H9 (cell line): ENCODE measurements around the gene RBM38. TPM values are rescaled to one million over a fixed set of nuclear protein-coding genes. Genes with fewer than 3 reads are reported as not detected.
"Not testable (repeated sequence)": the region's sequence is repeated elsewhere in the genome, so short reads cannot be mapped to it uniquely, and the experiment has no call there.

Source experiments
- DNase-seq: peaks from one replicate; pipeline ENCODE4 v3.0.0-alpha.2; 2017
- H2AFZ ChIP-seq: one replicate; pipeline ENCODE4 v1.6.1; 2013; ENCODE audit warnings: mild to moderate bottlenecking, low read length, control low read depth, moderate library complexity
- H2AK5ac ChIP-seq: 2 replicates; pipeline ENCODE4 v1.6.1; 2013; ENCODE audit warnings: low read length, control low read depth, mixed read lengths; ENCODE audit not compliant: insufficient read length
- H2BK120ac ChIP-seq: one replicate; pipeline ENCODE4 v1.6.1; 2013; ENCODE audit warnings: low read depth, mild to moderate bottlenecking, low read length, control low read depth, inconsistent platforms; ENCODE audit not compliant: poor library complexity, severe bottlenecking
- H2BK12ac ChIP-seq: 2 replicates; pipeline ENCODE4 v1.6.1; 2013; ENCODE audit warnings: low read length, control low read depth, mixed read lengths, low read depth; ENCODE audit not compliant: insufficient read length
- H2BK15ac ChIP-seq: 2 replicates; pipeline ENCODE4 v1.6.1; 2013; ENCODE audit warnings: low read depth, low read length, control low read depth
- H2BK20ac ChIP-seq: one replicate; pipeline ENCODE4 v1.6.1; 2013; ENCODE audit warnings: low read depth, mild to moderate bottlenecking, low read length, control low read depth, inconsistent platforms; ENCODE audit not compliant: poor library complexity, severe bottlenecking
- H2BK5ac ChIP-seq: 2 replicates; pipeline ENCODE4 v1.6.1; 2013; ENCODE audit warnings: low read length, control low read depth, mixed read lengths; ENCODE audit not compliant: insufficient read length
- H3K14ac ChIP-seq: 2 replicates; pipeline ENCODE4 v1.6.1; 2013; ENCODE audit warnings: low read length, control low read depth; ENCODE audit not compliant: insufficient read depth
- H3K18ac ChIP-seq: 2 replicates; pipeline ENCODE4 v1.6.1; 2013; ENCODE audit warnings: low read depth, mild to moderate bottlenecking, mixed read lengths, low read length, control low read depth; ENCODE audit not compliant: insufficient read length
- H3K23ac ChIP-seq: 2 replicates; pipeline ENCODE4 v1.6.1; 2013; ENCODE audit warnings: low read length, control low read depth, mixed read lengths, low read depth; ENCODE audit not compliant: insufficient read length
- H3K23me2 ChIP-seq: 2 replicates; pipeline ENCODE4 v1.6.1; 2013; ENCODE audit warnings: low read depth, mild to moderate bottlenecking, mixed read lengths, low read length, control low read depth; ENCODE audit not compliant: insufficient read length, poor library complexity, severe bottlenecking
- H3K27ac ChIP-seq: 2 replicates; pipeline ENCODE4 v1.5.1; 2013; ENCODE audit warnings: low read length, control low read depth, mixed read lengths, low read depth; ENCODE audit not compliant: insufficient read length
- H3K27me3 ChIP-seq: 2 replicates; pipeline ENCODE4 v1.6.1; 2013; ENCODE audit warnings: low read length, control low read depth, inconsistent platforms; ENCODE audit not compliant: insufficient read depth
- H3K4ac ChIP-seq: 2 replicates; pipeline ENCODE4 v1.6.1; 2013; ENCODE audit warnings: low read depth, mild to moderate bottlenecking, control low read depth, inconsistent platforms, low read length, moderate library complexity
- H3K4me1 ChIP-seq: 2 replicates; pipeline ENCODE4 v1.6.1; 2013; ENCODE audit warnings: low read length, control low read depth, inconsistent platforms; ENCODE audit not compliant: insufficient read depth
- H3K4me2 ChIP-seq: 2 replicates; pipeline ENCODE4 v1.6.1; 2013; ENCODE audit warnings: low read length, control low read depth, mixed read lengths; ENCODE audit not compliant: insufficient read length, insufficient read depth
- H3K56ac ChIP-seq: 2 replicates; pipeline ENCODE4 v1.6.1; 2013; ENCODE audit warnings: low read depth, mild to moderate bottlenecking, mixed read lengths, low read length, control low read depth; ENCODE audit not compliant: insufficient read length
- H3K79me1 ChIP-seq: 2 replicates; pipeline ENCODE4 v1.6.1; 2013; ENCODE audit warnings: low read depth, mild to moderate bottlenecking, moderate library complexity, low read length, control low read depth, inconsistent platforms; ENCODE audit not compliant: insufficient read depth, poor library complexity, severe bottlenecking
- H3K79me2 ChIP-seq: 2 replicates; pipeline ENCODE4 v1.6.1; 2013; ENCODE audit warnings: low read length, control low read depth, inconsistent platforms; ENCODE audit not compliant: insufficient read depth
- H3K9ac ChIP-seq: 2 replicates; pipeline ENCODE4 v1.6.1; 2013; ENCODE audit warnings: low read length, control low read depth, mixed read lengths; ENCODE audit not compliant: insufficient read length; ENCODE audit errors: extremely low read depth
- H3K9me3 ChIP-seq: one replicate; pipeline ENCODE4 v1.6.1; 2013; ENCODE audit warnings: low read depth, low read length, inconsistent platforms; ENCODE audit not compliant: control insufficient read depth
- H3T11ph ChIP-seq: one replicate; pipeline ENCODE4 v1.6.1; 2013; ENCODE audit warnings: mild to moderate bottlenecking, low read length, control low read depth, inconsistent platforms
- H4K20me1 ChIP-seq: one replicate; pipeline ENCODE4 v1.6.1; 2013; ENCODE audit not compliant: control insufficient read depth, insufficient read length, insufficient read depth
- H4K5ac ChIP-seq: 2 replicates; pipeline ENCODE4 v1.6.1; 2013; ENCODE audit warnings: low read depth, mild to moderate bottlenecking, mixed read lengths, low read length, control low read depth; ENCODE audit not compliant: insufficient read length
- H4K8ac ChIP-seq: replicated peaks from 2 replicates; pipeline ENCODE4 v1.6.1; 2013; ENCODE audit warnings: low read length, control low read depth, mixed read lengths, low read depth; ENCODE audit not compliant: insufficient read length
- H4K91ac ChIP-seq: 2 replicates; pipeline ENCODE4 v1.6.1; 2013; ENCODE audit warnings: low read depth, mild to moderate bottlenecking, moderate library complexity, mixed read lengths, low read length, control low read depth; ENCODE audit not compliant: insufficient read length
- H3K27ac Mint-ChIP-seq, 3 experiments: 2 replicates in 2 of 3; 3 replicates in 1 of 3; pipeline ENCODE4 v1.8.0; 2020 to 2021; ENCODE audit warnings: mixed read lengths in 3 of 3, mild to moderate bottlenecking in 1 of 3, moderate library complexity in 1 of 3
- H3K27me3 Mint-ChIP-seq: 2 replicates; pipeline ENCODE4 v1.8.0; 2021; ENCODE audit warnings: low read depth, mild to moderate bottlenecking, moderate library complexity, mixed read lengths
- H3K36me3 Mint-ChIP-seq, 3 experiments: 2 replicates in 2 of 3; 3 replicates in 1 of 3; pipeline ENCODE4 v1.8.0; 2020 to 2021; ENCODE audit warnings: low read depth in 3 of 3, mixed read lengths in 3 of 3; ENCODE audit not compliant: insufficient read depth in 1 of 3
- H3K4me1 Mint-ChIP-seq, 2 experiments: 2 replicates each; pipeline ENCODE4 v1.8.0; 2020; ENCODE audit warnings: mixed read lengths in 2 of 2
- H3K4me3 Mint-ChIP-seq, 2 experiments: 2 replicates in 1 of 2; 3 replicates in 1 of 2; pipeline ENCODE4 v1.8.0; 2020 to 2021; ENCODE audit warnings: mild to moderate bottlenecking in 2 of 2, mixed read lengths in 2 of 2, moderate library complexity in 1 of 2
- H3K9me3 Mint-ChIP-seq, 2 experiments: 2 replicates in 1 of 2; 3 replicates in 1 of 2; pipeline ENCODE4 v1.8.0; 2020; ENCODE audit warnings: mild to moderate bottlenecking in 2 of 2, mixed read lengths in 2 of 2, moderate library complexity in 1 of 2
- WGBS: extraction: QIAGEN DNeasy Blood & Tissue Kit; methylation state at CpG from one replicate; pipeline ENCODE4 v1.1.7; 2013; ENCODE audit warnings: missing lambda C conversion rate, low lambda C conversion rate, mixed read lengths; ENCODE audit not compliant: insufficient read length; ENCODE audit errors: extremely low coverage; 5-methylcytosine and 5-hydroxymethylcytosine counted together
- total RNA-seq: library from RNA; stranded (reverse); gene quantifications from 2 replicates; pipeline ENCODE4 v1.2.1, GENCODE V29; 2021
- TF ChIP-seq, protein P1 (sequence below): fragments of 200-600 bp; sonication (generic); conservative IDR thresholded peaks from 3 replicates; pipeline ENCODE4 v1.8.0; 2021; ENCODE audit warnings: antibody characterized with exemption, mild to moderate bottlenecking

RBM38 gene
- total RNA-seq, 1 experiment from 2014 or later: 66.8 TPM

DNA sequence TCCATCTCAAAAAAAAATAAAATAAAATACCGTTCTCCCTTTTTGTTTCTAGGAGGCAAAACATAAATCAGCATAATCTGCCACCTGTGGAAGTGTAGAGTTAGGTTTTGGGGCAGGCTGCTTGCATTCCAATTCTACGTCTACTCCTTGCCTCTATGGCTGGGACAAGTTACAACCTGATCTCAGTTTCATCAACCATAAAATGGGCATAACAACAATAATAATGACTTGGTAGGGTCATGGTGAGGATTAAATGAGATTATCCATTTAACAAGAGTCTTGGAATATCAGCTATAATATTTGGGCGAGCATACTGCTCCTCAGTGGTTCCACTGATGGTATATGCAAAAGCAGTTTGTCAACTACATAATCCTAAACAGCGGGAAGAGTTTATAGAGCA, 43.8 kb upstream of the RBM38 start:
- Mint-ChIP-seq H3K4me1 (peaks cover 7 to 8% of the 10 kb centered on the region in 2 experiments), H3K9me3 (peaks cover 0 to 3% of the 10 kb centered on the region in 2 experiments; a peak in 1 of 5 replicates), H3K4me3 (no peak overlapping the region), H3K27ac (no peak overlapping the region), H3K36me3 (peaks cover 0 to 7% (median 0%) of the 10 kb centered on the region in 3 experiments; a peak in 3 of 7 replicates), H3K27me3 (peaks cover 4% of the 10 kb centered on the region)
- H4K5ac ChIP-seq: no peak overlapping the region
- no peaks in the 10 kb centered on the region for H3K9me3 ChIP-seq
- no peak overlapping the region for H2AK5ac ChIP-seq
- H3K4me2 ChIP-seq: no peak overlapping the region
- H3K14ac ChIP-seq: no peak overlapping the region
- H3K4me1 ChIP-seq: no peaks in the 10 kb centered on the region
- H3K27me3 ChIP-seq: no peaks in the 10 kb centered on the region
- no peak overlapping the region for H2BK15ac ChIP-seq
- no peaks in the 10 kb centered on the region for H4K20me1 ChIP-seq
- TF ChIP-seq, protein P1, sequence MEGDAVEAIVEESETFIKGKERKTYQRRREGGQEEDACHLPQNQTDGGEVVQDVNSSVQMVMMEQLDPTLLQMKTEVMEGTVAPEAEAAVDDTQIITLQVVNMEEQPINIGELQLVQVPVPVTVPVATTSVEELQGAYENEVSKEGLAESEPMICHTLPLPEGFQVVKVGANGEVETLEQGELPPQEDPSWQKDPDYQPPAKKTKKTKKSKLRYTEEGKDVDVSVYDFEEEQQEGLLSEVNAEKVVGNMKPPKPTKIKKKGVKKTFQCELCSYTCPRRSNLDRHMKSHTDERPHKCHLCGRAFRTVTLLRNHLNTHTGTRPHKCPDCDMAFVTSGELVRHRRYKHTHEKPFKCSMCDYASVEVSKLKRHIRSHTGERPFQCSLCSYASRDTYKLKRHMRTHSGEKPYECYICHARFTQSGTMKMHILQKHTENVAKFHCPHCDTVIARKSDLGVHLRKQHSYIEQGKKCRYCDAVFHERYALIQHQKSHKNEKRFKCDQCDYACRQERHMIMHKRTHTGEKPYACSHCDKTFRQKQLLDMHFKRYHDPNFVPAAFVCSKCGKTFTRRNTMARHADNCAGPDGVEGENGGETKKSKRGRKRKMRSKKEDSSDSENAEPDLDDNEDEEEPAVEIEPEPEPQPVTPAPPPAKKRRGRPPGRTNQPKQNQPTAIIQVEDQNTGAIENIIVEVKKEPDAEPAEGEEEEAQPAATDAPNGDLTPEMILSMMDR: no peak
- no peak overlapping the region for H3K9ac ChIP-seq
- H3K18ac ChIP-seq: no peak overlapping the region
- no peak overlapping the region for H3K4ac ChIP-seq
- no peak overlapping the region for H2BK12ac ChIP-seq
- no CpG with 5 or more reads among the region's 4 CpGs for WGBS
- no peak overlapping the region for H2BK5ac ChIP-seq
- no peak for DNase-seq
- H3T11ph ChIP-seq: no peak overlapping the region
- H2BK120ac ChIP-seq: no peak overlapping the region
- H4K8ac ChIP-seq: no peak overlapping the region
- H3K56ac ChIP-seq: no peak overlapping the region
- peaks cover 5% of the 10 kb centered on the region for H3K23me2 ChIP-seq
- H2AFZ ChIP-seq: no peak overlapping the region
- peaks cover 10% of the 10 kb centered on the region; the same call in 1 of the 2 replicates for H3K79me2 ChIP-seq
- no peak overlapping the region for H4K91ac ChIP-seq
- H2BK20ac ChIP-seq: no peak overlapping the region
- no peak overlapping the region for H3K27ac ChIP-seq
- no peaks in the 10 kb centered on the region for H3K79me1 ChIP-seq
- no peak overlapping the region for H3K23ac ChIP-seq

DNA sequence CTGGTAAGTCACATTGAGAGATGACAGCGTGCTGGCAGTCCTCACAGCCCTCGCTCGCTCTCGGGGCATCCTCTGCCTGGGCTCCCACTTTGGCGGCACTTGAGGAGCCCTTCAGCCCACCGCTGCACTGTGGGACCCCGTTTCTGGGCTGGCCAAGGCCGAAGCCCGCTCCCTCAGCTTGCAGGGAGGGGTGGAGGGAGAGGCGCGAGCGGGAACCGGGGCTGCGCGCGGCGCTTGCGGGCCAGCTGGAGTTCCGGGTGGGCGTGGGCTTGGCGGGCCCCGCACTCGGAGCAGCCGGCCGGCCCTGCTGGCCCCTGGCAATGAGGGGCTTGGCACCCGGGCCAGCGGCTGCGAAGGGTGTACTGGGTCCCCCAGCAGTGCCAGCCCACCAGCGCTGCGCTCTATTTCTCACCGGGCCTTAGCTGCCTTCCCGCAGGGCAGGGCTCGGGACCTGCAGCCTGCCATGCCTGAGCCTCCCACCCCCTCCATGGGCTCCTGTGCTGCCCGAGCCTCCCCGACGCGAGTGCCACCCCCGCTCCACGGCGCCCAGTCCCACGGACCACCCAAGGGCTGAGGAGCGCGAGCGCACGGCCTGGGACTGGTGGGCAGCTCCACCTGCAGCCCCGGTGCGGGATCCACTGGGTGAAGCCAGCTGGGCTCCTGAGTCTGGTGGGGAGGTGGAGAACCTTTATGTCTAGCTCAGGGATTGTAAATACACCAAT, 42.8 kb upstream of the RBM38 start:
- H2BK20ac ChIP-seq, H3K27me3 Mint-ChIP-seq, H2BK12ac ChIP-seq, H3K4ac ChIP-seq, H3K27me3 ChIP-seq, H3K9ac ChIP-seq, H4K91ac ChIP-seq, H3K18ac ChIP-seq, H3K4me3 Mint-ChIP-seq, H3T11ph ChIP-seq, H3K27ac ChIP-seq, H3K9me3 Mint-ChIP-seq, H2BK15ac ChIP-seq, H2AK5ac ChIP-seq, H3K79me1 ChIP-seq, H3K9me3 ChIP-seq, DNase-seq, H3K14ac ChIP-seq, H3K23ac ChIP-seq, H2BK5ac ChIP-seq, H3K23me2 ChIP-seq, H2BK120ac ChIP-seq, H4K20me1 ChIP-seq, H3K4me2 ChIP-seq, H3K4me1 Mint-ChIP-seq, H3K56ac ChIP-seq, H3K27ac Mint-ChIP-seq, H4K8ac ChIP-seq, H2AFZ ChIP-seq, H4K5ac ChIP-seq, H3K4me1 ChIP-seq: not testable (repeated sequence)
- H3K79me2 ChIP-seq: peaks cover 19% of the 10 kb centered on the region; the same call in 1 of the 2 replicates
- WGBS: no CpG with 5 or more reads among the region's 47 CpGs
- H3K36me3 Mint-ChIP-seq: peaks cover 4 to 14% (median 7%) of the 10 kb centered on the region in 3 experiments; a peak in 6 of 7 replicates
